RWPE1 (cell line): ENCODE results near the gene TAF7L.

Experiments
- CTCF ChIA-PET: fragments of 350-600 bp; sonication (Branson Sonifier 250); formaldehyde crosslinking; extraction: SDS; loops from one replicate; lab custom pipeline; 2021; lab: Yijun Ruan, JAX
- POLR2A ChIA-PET: fragments of 400-600 bp; formaldehyde crosslinking; extraction: SDS; loops from one replicate; lab custom pipeline; 2020; ENCODE audit warnings: antibody characterized with exemption; ENCODE audit not compliant: low non-redundant PET; lab: Yijun Ruan, JAX
- DNase-seq: peaks from one replicate; pipeline ENCODE4 v3.0.0; 2012; ENCODE audit warnings: low spot score
- H3K27ac ChIP-seq: fragments of 450-650 bp; 2 replicates; pipeline ENCODE4 v1.5.1; 2017
- TF ChIP-seq, protein P1 (sequence below): fragments of 450-650 bp; conservative IDR thresholded peaks from 2 replicates; pipeline ENCODE4 v1.5.1; 2017; ENCODE audit warnings: low read depth, mild to moderate bottlenecking

Gene TAF7L

GRCh38 chrX:101274198-101274597 is 16.9 kb downstream of the TAF7L start:
- no peak for DNase-seq
- TF ChIP-seq, protein P1, sequence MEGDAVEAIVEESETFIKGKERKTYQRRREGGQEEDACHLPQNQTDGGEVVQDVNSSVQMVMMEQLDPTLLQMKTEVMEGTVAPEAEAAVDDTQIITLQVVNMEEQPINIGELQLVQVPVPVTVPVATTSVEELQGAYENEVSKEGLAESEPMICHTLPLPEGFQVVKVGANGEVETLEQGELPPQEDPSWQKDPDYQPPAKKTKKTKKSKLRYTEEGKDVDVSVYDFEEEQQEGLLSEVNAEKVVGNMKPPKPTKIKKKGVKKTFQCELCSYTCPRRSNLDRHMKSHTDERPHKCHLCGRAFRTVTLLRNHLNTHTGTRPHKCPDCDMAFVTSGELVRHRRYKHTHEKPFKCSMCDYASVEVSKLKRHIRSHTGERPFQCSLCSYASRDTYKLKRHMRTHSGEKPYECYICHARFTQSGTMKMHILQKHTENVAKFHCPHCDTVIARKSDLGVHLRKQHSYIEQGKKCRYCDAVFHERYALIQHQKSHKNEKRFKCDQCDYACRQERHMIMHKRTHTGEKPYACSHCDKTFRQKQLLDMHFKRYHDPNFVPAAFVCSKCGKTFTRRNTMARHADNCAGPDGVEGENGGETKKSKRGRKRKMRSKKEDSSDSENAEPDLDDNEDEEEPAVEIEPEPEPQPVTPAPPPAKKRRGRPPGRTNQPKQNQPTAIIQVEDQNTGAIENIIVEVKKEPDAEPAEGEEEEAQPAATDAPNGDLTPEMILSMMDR: no peak
- ChIA-PET POLR2A (no interaction called here), CTCF (no interaction called here)
- no peak overlapping the region for H3K27ac ChIP-seq

GRCh38 chrX:101265869-101266428 is 25.2 kb downstream of the TAF7L start:
- CTCF ChIA-PET: no interaction called here
- TF ChIP-seq, protein P1: no peak
- no peak for DNase-seq
- POLR2A ChIA-PET: no interaction called here
- H3K27ac ChIP-seq: no peak overlapping the region

GRCh38 chrX:101263766-101264165 is 27.4 kb downstream of the TAF7L start:
- TF ChIP-seq, protein P1: no peak
- no peak overlapping the region for H3K27ac ChIP-seq
- POLR2A ChIA-PET: no interaction called here
- no peak for DNase-seq
- CTCF ChIA-PET: no interaction called here

- POLR2A ChIA-PET: no interaction called here
- TF ChIP-seq, protein P1: no peak
- H3K27ac ChIP-seq: no peak overlapping the region
- DNase-seq: no peak
- CTCF ChIA-PET: no interaction called here
Measured at GRCh38 chrX:101262590-101262989, 28.5 kb downstream of the TAF7L start.

DNA sequence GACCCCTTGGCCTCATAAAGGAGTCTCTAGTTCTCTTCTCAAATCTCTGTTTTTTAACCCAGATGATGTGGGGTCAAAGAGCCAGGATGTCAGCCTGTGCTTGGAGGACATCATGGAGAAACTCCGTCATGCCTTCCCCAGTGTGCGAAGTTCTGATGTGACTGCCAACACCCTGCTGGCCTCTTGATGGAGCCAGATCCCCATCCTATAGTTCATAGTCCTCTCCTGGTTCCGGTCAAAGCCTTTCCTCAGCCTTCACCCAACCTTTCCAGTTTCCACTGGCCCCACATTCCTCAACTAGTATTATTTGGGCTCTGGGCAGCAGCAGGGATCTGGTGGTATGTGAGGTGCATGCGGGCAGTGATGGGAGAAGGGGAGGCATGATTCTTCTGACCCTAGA is 30.7 kb downstream of the TAF7L start:
- CTCF ChIA-PET: no interaction called here
- H3K27ac ChIP-seq: no peak overlapping the region
- TF ChIP-seq, protein P1: no peak
- DNase-seq: peak; percentile 1
- POLR2A ChIA-PET: no interaction called here

DNA sequence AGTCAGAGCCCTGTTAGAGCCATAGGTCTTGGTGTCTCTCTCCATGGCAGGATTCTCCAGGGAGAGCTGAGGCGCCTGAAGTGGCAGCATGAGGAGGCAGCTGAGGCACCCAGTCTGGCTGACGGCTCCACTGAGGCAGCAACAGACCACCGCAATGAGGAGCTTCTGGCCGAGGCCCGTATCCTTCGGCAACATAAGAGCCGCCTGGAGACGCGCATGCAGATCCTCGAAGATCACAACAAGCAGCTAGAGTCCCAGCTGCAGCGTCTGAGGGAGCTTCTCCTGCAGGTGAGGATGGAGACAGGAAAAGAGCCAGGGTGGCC is 32.9 kb downstream of the TAF7L start:
- DNase-seq: no peak
- ChIA-PET POLR2A (no interaction called here), CTCF (no interaction called here)
- no peak overlapping the region for H3K27ac ChIP-seq
- TF ChIP-seq, protein P1: no peak
